Measurements from ENCODE around the gene PLCD3. TPM values are rescaled to one million over a fixed set of nuclear protein-coding genes. Genes with fewer than 3 reads are reported as not detected.

PLCD3 gene
- total RNA-seq, 6 donors from 2014 or later: 24.2 to 65.6 (median 50.6) TPM

DNA sequence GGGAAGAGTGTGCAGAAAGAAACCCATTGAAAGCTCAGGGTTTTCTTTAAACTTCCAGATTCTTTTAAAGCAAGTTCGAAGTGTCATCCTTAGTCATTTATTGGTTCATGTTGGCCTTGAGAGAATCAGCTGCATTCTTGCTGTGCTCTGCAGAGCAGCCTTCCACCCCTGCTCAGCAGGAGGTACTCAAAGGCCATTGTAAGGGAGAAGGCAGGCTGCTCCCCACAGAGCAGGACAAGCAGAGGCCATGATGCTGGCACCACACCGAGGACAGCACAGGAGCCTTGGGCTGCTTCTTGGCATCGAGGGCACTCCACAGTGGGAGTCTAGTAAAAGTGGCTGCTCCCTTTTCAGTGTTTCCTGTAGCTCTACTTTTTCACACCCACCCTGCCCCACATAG is 41.6 kb downstream of the PLCD3 start:
- 68 to 92% methylated on average over 3 of the region's 3 CpGs for WGBS, 2 donors
- Histone ChIP-seq H3K4me1 (peaks cover 17 to 28% (median 25%) of the 10 kb centered on the region in 4 donors), H3K9me3 (no peaks in the 10 kb centered on the region), H3K4me3 (no peak overlapping the region), H3K27ac (no peak overlapping the region), H3K27me3 (no peaks in the 10 kb centered on the region), H3K36me3 (peaks cover 24 to 98% (median 77%) of the 10 kb centered on the region in 4 donors)
- no peak for TF ChIP-seq POLR2AphosphoS5 (IDR thresholded peaks at IDR 0.05)
- TF ChIP-seq, protein P1, sequence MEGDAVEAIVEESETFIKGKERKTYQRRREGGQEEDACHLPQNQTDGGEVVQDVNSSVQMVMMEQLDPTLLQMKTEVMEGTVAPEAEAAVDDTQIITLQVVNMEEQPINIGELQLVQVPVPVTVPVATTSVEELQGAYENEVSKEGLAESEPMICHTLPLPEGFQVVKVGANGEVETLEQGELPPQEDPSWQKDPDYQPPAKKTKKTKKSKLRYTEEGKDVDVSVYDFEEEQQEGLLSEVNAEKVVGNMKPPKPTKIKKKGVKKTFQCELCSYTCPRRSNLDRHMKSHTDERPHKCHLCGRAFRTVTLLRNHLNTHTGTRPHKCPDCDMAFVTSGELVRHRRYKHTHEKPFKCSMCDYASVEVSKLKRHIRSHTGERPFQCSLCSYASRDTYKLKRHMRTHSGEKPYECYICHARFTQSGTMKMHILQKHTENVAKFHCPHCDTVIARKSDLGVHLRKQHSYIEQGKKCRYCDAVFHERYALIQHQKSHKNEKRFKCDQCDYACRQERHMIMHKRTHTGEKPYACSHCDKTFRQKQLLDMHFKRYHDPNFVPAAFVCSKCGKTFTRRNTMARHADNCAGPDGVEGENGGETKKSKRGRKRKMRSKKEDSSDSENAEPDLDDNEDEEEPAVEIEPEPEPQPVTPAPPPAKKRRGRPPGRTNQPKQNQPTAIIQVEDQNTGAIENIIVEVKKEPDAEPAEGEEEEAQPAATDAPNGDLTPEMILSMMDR (IDR thresholded peaks at IDR 0.05): no peak
- no peak for TF ChIP-seq POLR2A (IDR thresholded peaks at IDR 0.05)
- no peak for TF ChIP-seq EP300 (IDR thresholded peaks at IDR 0.05)
- DNase-seq (no peak), ATAC-seq (ENCODE audit: low FRiP score in 2 of 2) (no peak)

DNA sequence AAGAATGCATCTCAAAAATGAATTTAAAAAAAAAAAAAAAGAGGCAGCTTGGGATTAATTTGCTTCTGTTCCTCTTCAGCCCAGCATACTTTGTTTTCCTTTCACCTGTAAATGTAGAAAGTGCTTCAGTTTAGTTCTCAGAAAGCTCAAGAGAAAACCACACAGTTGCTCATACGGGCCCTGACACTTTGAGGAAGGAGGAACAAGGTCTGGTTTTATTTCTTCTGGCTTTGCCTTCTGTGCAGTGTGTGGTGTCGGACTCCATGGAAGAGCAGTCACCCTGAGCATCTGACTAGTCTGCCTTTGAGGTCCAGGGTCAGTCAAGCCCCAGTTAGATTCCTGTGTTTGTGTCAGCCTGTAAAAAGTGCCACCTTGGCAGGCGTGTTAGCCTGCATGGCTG is 43.6 kb downstream of the PLCD3 start:
- ATAC-seq (ENCODE audit: low FRiP score in 2 of 2): no peak
- Histone ChIP-seq H3K36me3 (peaks cover 20 to 98% (median 75%) of the 10 kb centered on the region in 4 donors), H3K4me3 (no peak overlapping the region), H3K4me1 (peaks cover 14 to 19% (median 17%) of the 10 kb centered on the region in 4 donors), H3K9me3 (no peaks in the 10 kb centered on the region), H3K27ac (no peak overlapping the region), H3K27me3 (no peaks in the 10 kb centered on the region)
- no peak for DNase-seq
- TF ChIP-seq POLR2AphosphoS5 (IDR thresholded peaks at IDR 0.05): no peak
- TF ChIP-seq POLR2A (IDR thresholded peaks at IDR 0.05): no peak
- TF ChIP-seq, protein P1 (IDR thresholded peaks at IDR 0.05): no peak
- TF ChIP-seq EP300 (IDR thresholded peaks at IDR 0.05): no peak
- 79 to 85% methylated on average over 3 of the region's 3 CpGs for WGBS, 2 donors

DNA sequence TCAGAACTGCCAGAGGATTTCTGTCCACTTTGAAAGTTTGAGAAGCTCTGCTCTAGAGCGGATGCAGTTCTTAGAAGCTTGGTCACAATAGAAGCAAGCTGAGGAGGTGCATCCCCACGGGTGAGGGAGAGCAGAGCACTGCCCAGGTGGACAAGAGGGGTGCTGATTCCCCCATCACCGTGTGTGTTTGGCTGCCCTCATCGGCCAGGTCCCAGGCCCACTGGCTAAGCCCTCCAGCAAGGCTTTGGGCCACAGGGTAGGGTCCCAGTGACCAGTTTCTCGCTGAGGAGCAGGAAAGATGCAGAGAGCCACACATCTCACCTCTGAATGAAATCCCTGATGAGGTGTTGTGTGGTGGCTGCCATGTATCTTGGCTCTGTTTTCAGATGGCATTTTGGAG is 44.3 kb downstream of the PLCD3 start:
- DNase-seq: no peak
- TF ChIP-seq, protein P1 (IDR thresholded peaks at IDR 0.05): no peak
- TF ChIP-seq POLR2AphosphoS5 (IDR thresholded peaks at IDR 0.05) (no peak), EP300 (IDR thresholded peaks at IDR 0.05) (no peak), POLR2A (IDR thresholded peaks at IDR 0.05) (no peak)
- Histone ChIP-seq H3K27ac (peak overlapping the region in 1 of 4 donors; percentile 18), H3K4me1 (peaks cover 6 to 12% (median 10%) of the 10 kb centered on the region in 4 donors), H3K27me3 (no peaks in the 10 kb centered on the region), H3K4me3 (no peak overlapping the region), H3K9me3 (no peaks in the 10 kb centered on the region), H3K36me3 (peaks cover 27 to 98% (median 79%) of the 10 kb centered on the region in 4 donors)
- no peak for ATAC-seq (ENCODE audit: low FRiP score in 2 of 2)
- WGBS, 2 donors: 90 to 98% methylated on average over 2 to 5 of the region's 5 CpGs

DNA sequence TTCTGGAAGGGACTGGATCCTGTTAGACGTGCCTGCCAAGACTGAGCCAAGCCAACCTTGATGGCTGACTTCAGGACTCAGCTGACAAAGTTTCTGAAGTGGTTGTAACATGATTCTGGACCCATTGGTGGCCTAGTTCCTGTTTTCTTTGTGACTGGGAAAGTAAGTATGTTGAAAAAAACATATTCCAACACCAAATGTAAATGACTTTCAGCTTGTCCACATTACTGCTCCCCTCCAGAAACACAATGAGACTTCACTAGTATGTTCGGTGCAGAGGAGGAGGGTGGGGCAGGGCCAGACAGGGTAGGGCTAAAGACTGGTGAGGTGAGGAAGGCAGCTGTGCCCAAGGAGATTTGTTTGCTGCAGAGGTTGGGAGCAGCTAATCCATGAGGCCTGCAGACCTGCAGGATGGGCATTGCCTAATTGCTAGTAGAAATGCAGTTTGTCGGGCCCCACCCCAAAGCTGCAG is 44.8 kb downstream of the PLCD3 start:
- H3K27ac ChIP-seq: no peak overlapping the region
- TF ChIP-seq, protein P1 (IDR thresholded peaks at IDR 0.05): no peak
- TF ChIP-seq POLR2A (IDR thresholded peaks at IDR 0.05): no peak
- no peak for TF ChIP-seq EP300 (IDR thresholded peaks at IDR 0.05)
- no peak for TF ChIP-seq POLR2AphosphoS5 (IDR thresholded peaks at IDR 0.05)
- H3K9me3 ChIP-seq: no peaks in the 10 kb centered on the region
- DNase-seq (no peak), ATAC-seq (ENCODE audit: low FRiP score in 2 of 2) (no peak)
- H3K4me3 ChIP-seq: no peak overlapping the region
- H3K27me3 ChIP-seq: no peaks in the 10 kb centered on the region
- H3K36me3 ChIP-seq: peaks cover 32 to 99% (median 83%) of the 10 kb centered on the region in 4 donors
- WGBS, 2 donors: 71 to 83% methylated on average over 3 of the region's 3 CpGs
- H3K4me1 ChIP-seq: peaks cover 6 to 8% (median 7%) of the 10 kb centered on the region in 4 donors

All from upper lobe of left lung (tissue), 6 donors.